Fibroblast of the conjunctiva (primary cell): ENCODE results near the gene TMIGD3.
"Not testable (repeated sequence)": the region's sequence is repeated elsewhere in the genome, so short reads cannot be mapped to it uniquely, and the experiment has no call there.

Source experiments
- DNase-seq: peaks from one replicate; pipeline ENCODE4 v3.0.0-alpha.2; 2010; ENCODE audit warnings: low read depth

The TMIGD3 gene

GRCh38 chr1:111503585-111504060 is at the start of gene TMIGD3, which contains the start of gene ADORA3:
TMIGD3 (minus strand) TSS chr1:111503633; CDS start chr1:111503354, 279 bp downstream.
ADORA3 (minus strand) TSS chr1:111503633; CDS start chr1:111503354, 279 bp downstream.
- DNase-seq = no peak

- DNase-seq = no peak
Measured at GRCh38 chr1:111553196-111553595, 49.8 kb upstream of the TMIGD3 start.

GRCh38 chr1:111552587-111552986 is 49.2 kb upstream of the TMIGD3 start:
- no peak for DNase-seq

- no peak for DNase-seq
Measured at GRCh38 chr1:111551623-111552411, 48.4 kb upstream of the TMIGD3 start.

GRCh38 chr1:111547786-111548185 is 44.4 kb upstream of the TMIGD3 start:
- not testable (repeated sequence) for DNase-seq

- no peak for DNase-seq
Measured at GRCh38 chr1:111542187-111542586, 38.8 kb upstream of the TMIGD3 start.

- DNase-seq = no peak
Measured at GRCh38 chr1:111541721-111542120, 38.3 kb upstream of the TMIGD3 start.

- no peak for DNase-seq
Measured at GRCh38 chr1:111540928-111541327, 37.5 kb upstream of the TMIGD3 start.

GRCh38 chr1:111538343-111539025 is 35.1 kb upstream of the TMIGD3 start:
- peak; percentile 63 for DNase-seq

- no peak for DNase-seq
Measured at GRCh38 chr1:111535256-111536191, 32.1 kb upstream of the TMIGD3 start.

GRCh38 chr1:111520053-111520452 is 16.6 kb upstream of the TMIGD3 start:
- no peak for DNase-seq

GRCh38 chr1:111517469-111518225 is 14.2 kb upstream of the TMIGD3 start:
- DNase-seq = no peak

GRCh38 chr1:111516005-111516535 is 12.6 kb upstream of the TMIGD3 start:
- no peak for DNase-seq

- DNase-seq = no peak
Measured at GRCh38 chr1:111515291-111516004, 12.0 kb upstream of the TMIGD3 start.

GRCh38 chr1:111513410-111514020 is 10.1 kb upstream of the TMIGD3 start:
- peak; percentile 17 for DNase-seq

- DNase-seq = no peak
Measured at GRCh38 chr1:111512931-111513330, 9.5 kb upstream of the TMIGD3 start.

- no peak for DNase-seq
Measured at GRCh38 chr1:111512132-111512889, 8.9 kb upstream of the TMIGD3 start.

GRCh38 chr1:111511370-111511769 is 7.9 kb upstream of the TMIGD3 start:
- DNase-seq = no peak

- peak; percentile 27 for DNase-seq
Measured at GRCh38 chr1:111509997-111510375, 6.6 kb upstream of the TMIGD3 start.
